Left cardiac atrium (tissue), 4 donors: ENCODE measurements around the gene IFRD1. TPM values are rescaled to one million over a fixed set of nuclear protein-coding genes. Genes with fewer than 3 reads are reported as not detected.

ENCODE experiments used
- ATAC-seq, 2 donors: fragments of 200-7000 bp; cut with Tn5 transposase; one replicate each; pipeline ENCODE4 v1.9.1; 2020; ENCODE audit warnings: mild to moderate bottlenecking in 2 of 2, moderate library complexity in 2 of 2
- DNase-seq: peaks from one replicate; pipeline ENCODE4 v3.0.0-alpha.2; 2020
- intact Hi-C, 2 donors: fragments of 100-400 bp; cut with DNase I; formaldehyde crosslinking; loops; one replicate each; pipeline versions ENCODE4 v1.14.1 to v1.15.1; 2022 to 2023
- total RNA-seq, 2 donors: library from RNA; stranded (reverse); fragmentation: NEBNext Ultra II Directional; extraction: Animal tissue kit (Norgen Biotek cat#: 25700); gene quantifications; one replicate each; pipeline ENCODE4 v1.2.1, GENCODE V29; 2021
- donor health status: DM: no; HTN: yes; CAD: no.
- donor health status: DM: no; HTN: yes; CAD: no; lungs with severe emphysema.
- donor health status: DM: yes; HTN: yes; CAD: no.
- donor health status: Dilated cardiomyopathy.

The IFRD1 gene
- total RNA-seq, 2 donors from 2014 or later, result 22.2 to 42.2 TPM

- intact Hi-C loops, result no loop called here
- no peak for ATAC-seq
- DNase-seq, result no peak
These were observed 26.3 kb downstream of the IFRD1 start for GRCh38 chr7:112476390-112477052.

GRCh38 chr7:112481121-112481736 lies 31.0 kb downstream of the IFRD1 start:
- intact Hi-C loops, result no loop called here
- DNase-seq (no peak), ATAC-seq (no peak)

- peak; percentile 78 to 82 for ATAC-seq
- intact Hi-C loops, result no loop called here
- peak; percentile 47 for DNase-seq
These were observed 31.8 kb downstream of the IFRD1 start for GRCh38 chr7:112481833-112482670.

- intact Hi-C loops, result no loop called here
- ATAC-seq, result peak; percentile 43 to 51
- DNase-seq, result peak; percentile 51
These were observed 34.5 kb downstream of the IFRD1 start for GRCh38 chr7:112484671-112485167.

- DNase-seq, result no peak
- intact Hi-C loops, result no loop called here
- no peak for ATAC-seq
These were observed 35.5 kb downstream of the IFRD1 start for GRCh38 chr7:112485766-112486165.

GRCh38 chr7:112487457-112488263 lies 37.4 kb downstream of the IFRD1 start:
- intact Hi-C loops, result no loop called here
- DNase-seq, result no peak
- no peak for ATAC-seq

- ATAC-seq, result no peak
- no peak for DNase-seq
- intact Hi-C loops, result no loop called here
These were observed 37.9 kb downstream of the IFRD1 start for GRCh38 chr7:112488264-112488552.

- ATAC-seq (no peak), DNase-seq (no peak)
- intact Hi-C loops, result loop anchor here in 1 of 2 donors (10.0 kb wide), 2 partner anchors 77 to 737 kb away; no protein-coding TSS in a partner anchor
These were observed 41.9 kb downstream of the IFRD1 start for GRCh38 chr7:112492186-112492585.

GRCh38 chr7:112494656-112495055 lies 44.4 kb downstream of the IFRD1 start:
- DNase-seq (no peak), ATAC-seq (no peak)
- intact Hi-C loops, result loop anchor here in 1 of 2 donors (5.0 to 10.0 kb wide), 3 partner anchors 42 to 740 kb away; partner anchors contain the start of gene IFRD1

GRCh38 chr7:112495156-112495788 lies 45.0 kb downstream of the IFRD1 start:
- intact Hi-C loops, result loop anchor here in 1 of 2 donors (5.0 to 10.0 kb wide), 3 partner anchors 43 to 740 kb away; partner anchors contain the start of gene IFRD1
- DNase-seq, result no peak
- no peak for ATAC-seq

- intact Hi-C loops, result loop anchor here in 1 of 2 donors (5.0 to 10.0 kb wide), 3 partner anchors 44 to 741 kb away; partner anchors contain the start of gene IFRD1
- DNase-seq (peak; percentile 41), ATAC-seq (peak; percentile 84 to 85)
These were observed 45.7 kb downstream of the IFRD1 start for GRCh38 chr7:112495810-112496462.

GRCh38 chr7:112497481-112497880 lies 47.2 kb downstream of the IFRD1 start:
- DNase-seq, result no peak
- intact Hi-C loops, result loop anchor here in 1 of 2 donors (5.0 to 10.0 kb wide), 3 partner anchors 45 to 743 kb away; partner anchors contain the start of gene IFRD1

GRCh38 chr7:112500619-112501018 lies 50.4 kb downstream of the IFRD1 start:
- no peak for DNase-seq
- intact Hi-C loops, result no loop called here
- no peak for ATAC-seq

More at GRCh38 chr7:112497481-112497880, 47.2 kb downstream of the IFRD1 start:
- ATAC-seq, result no peak

GRCh38 chr7:112501801-112502503 lies 51.7 kb downstream of the IFRD1 start:
- ATAC-seq (no peak), DNase-seq (no peak)
- intact Hi-C loops, result no loop called here

- no peak for DNase-seq
- no peak for ATAC-seq
- intact Hi-C loops, result no loop called here
These were observed 52.4 kb downstream of the IFRD1 start for GRCh38 chr7:112502700-112503099.

- intact Hi-C loops, result no loop called here
- DNase-seq (no peak), ATAC-seq (peak in 1 of 2 donors; percentile 44)
These were observed 53.2 kb downstream of the IFRD1 start for GRCh38 chr7:112503361-112503972.
